Measurements from ENCODE around the gene DUSP15. TPM values are rescaled to one million over a fixed set of nuclear protein-coding genes. Genes with fewer than 3 reads are reported as not detected.

Gene DUSP15
- polyA plus RNA-seq, 4 donors: 1.4 to 10.2 (median 2.9) TPM; not detected in 1

DNA sequence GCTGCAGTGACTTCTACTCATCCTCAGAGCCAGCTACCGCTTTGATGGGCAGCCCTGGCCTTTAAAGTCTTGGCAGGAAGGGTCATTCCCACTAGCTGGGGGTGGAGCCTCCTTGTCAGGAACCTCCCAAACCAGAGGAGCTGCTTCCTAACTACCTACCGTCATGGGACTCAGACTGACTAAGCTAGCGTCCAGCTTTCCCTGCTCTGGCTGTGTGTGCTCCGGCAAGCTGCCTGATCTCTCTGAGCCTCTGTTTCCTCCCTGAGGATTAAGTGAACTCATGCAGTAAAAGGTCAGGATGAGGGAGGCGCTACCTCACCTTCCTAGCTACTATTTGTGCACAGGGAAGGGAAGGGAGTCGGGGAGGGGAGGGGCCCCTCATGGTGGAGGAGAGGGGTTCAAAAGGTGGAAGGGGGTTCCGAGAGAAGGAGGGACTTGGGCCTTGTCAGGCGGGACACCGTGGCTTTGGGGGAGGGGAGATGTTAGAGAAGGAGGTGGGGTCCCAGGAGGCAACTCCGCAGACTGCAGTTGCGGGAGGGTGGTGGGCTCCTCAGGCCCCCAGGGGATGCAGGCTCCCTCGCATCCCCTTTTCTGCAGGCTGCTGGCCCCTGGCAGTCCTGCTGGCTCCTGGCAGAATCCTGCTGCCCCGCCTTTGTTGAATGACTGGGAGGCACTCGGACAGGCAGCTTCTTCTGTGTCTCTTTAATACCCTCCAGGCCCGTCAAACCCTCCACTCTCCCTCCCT lies 9.8 kb downstream of the DUSP15 start:
- peaks cover 0 to 26% (median 0%) of the 10 kb centered on the region in 3 donors for H3K4me1 ChIP-seq (ENCODE audit: control insufficient read depth in 3 of 3, insufficient read depth in 2 of 3, low read depth in 1 of 3, low read length in 2 of 3)
- peaks cover 0 to 17% (median 0%) of the 10 kb centered on the region in 3 donors for H3K36me3 ChIP-seq (ENCODE audit: control insufficient read depth in 3 of 3, insufficient read depth in 2 of 3, low read depth in 1 of 3, low read length in 3 of 3)
- H3K9me3 ChIP-seq (ENCODE audit: control insufficient read depth in 2 of 2, insufficient read depth in 1 of 2, low read depth in 1 of 2, low read length in 1 of 2): no peaks in the 10 kb centered on the region
- no peak overlapping the region for H3K27ac ChIP-seq (ENCODE audit: low read depth in 1 of 3, low read length in 2 of 3)
- peaks cover 0 to 12% (median 4%) of the 10 kb centered on the region in 3 donors for H3K27me3 ChIP-seq (ENCODE audit: control insufficient read depth in 3 of 3, insufficient read depth in 3 of 3, low read length in 3 of 3)
- 10 to 15% (median 15%) methylated on average over 9 to 15 of the region's 15 CpGs for WGBS, 3 donors
- no peak for FAIRE-seq
- peak in 1 of 2 donors; percentile 18 for DNase-seq
- peak overlapping the region in 2 of 3 donors; percentile 37 to 57 for H3K4me3 ChIP-seq (ENCODE audit: low read depth in 1 of 3, low read length in 3 of 3)

DNA sequence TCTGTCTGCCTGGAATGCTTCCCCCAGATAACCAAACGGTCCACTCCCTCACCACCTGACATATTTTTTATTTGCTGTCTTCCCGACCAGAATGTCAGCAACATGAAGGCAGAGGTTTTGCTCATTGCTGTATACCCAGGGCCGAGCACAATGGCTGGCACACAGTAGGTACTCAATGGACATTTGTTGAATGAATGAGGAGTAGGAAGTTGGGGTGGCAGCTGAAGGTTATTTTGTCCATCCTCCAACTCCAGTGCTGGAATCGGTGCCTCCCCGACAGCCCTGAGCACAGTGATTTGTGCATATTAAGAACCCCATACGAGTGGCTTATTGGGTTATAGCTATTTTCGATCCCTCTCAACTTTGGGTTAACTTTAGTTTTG lies 10.3 kb downstream of the DUSP15 start:
- H3K27me3 ChIP-seq (ENCODE audit: control insufficient read depth in 3 of 3, insufficient read depth in 3 of 3, low read length in 3 of 3): peaks cover 0 to 12% (median 4%) of the 10 kb centered on the region in 3 donors
- FAIRE-seq: no peak
- H3K36me3 ChIP-seq (ENCODE audit: control insufficient read depth in 3 of 3, insufficient read depth in 2 of 3, low read depth in 1 of 3, low read length in 3 of 3): peaks cover 0 to 15% (median 0%) of the 10 kb centered on the region in 3 donors
- H3K9me3 ChIP-seq (ENCODE audit: control insufficient read depth in 2 of 2, insufficient read depth in 1 of 2, low read depth in 1 of 2, low read length in 1 of 2): no peaks in the 10 kb centered on the region
- no peak overlapping the region for H3K27ac ChIP-seq (ENCODE audit: low read depth in 1 of 3, low read length in 2 of 3)
- 41 to 60% (median 57%) methylated on average over 7 of the region's 7 CpGs for WGBS, 3 donors
- DNase-seq: no peak
- H3K4me3 ChIP-seq (ENCODE audit: low read depth in 1 of 3, low read length in 3 of 3): no peak overlapping the region
- H3K4me1 ChIP-seq (ENCODE audit: control insufficient read depth in 3 of 3, insufficient read depth in 2 of 3, low read depth in 1 of 3, low read length in 2 of 3): peaks cover 0 to 26% (median 0%) of the 10 kb centered on the region in 3 donors

DNA sequence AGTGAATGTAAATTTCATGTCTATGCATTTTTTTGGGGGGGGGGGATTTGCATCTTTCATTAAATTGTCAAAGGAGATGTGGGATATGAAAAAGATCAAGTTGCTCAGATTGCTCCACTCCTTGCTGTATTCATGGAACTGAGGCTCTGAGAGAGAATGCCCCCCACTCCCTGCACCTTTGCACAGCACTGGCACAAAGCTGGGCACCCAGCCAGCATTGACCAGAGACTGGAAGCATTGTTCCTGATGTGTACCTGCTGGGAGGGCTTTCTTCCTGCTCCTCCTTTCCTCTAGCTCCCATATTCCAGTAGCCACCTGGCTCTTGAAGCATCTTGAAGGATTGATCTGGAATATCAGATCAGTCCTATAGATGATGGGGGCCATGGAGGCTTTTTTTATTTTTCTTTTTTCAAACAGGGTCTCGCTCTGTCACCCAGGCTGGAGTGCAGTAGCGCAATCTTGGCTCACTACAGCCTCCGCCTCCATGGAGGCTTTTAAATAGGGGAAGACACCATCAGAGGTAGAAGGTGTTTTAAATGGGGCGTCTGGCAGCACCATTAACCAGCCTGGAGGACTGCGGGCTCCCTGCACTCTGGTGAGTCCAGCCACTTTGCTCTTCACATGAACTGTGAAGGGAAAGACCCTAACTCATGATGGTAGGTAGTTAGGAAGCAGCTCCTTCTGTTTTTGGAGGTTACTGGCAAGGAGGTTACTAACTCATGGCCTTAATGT lies 10.9 kb downstream of the DUSP15 start:
- 91 to 96% (median 91%) methylated on average over 5 of the region's 5 CpGs for WGBS, 3 donors
- no peak overlapping the region for H3K4me3 ChIP-seq (ENCODE audit: low read depth in 1 of 3, low read length in 3 of 3)
- peaks cover 0 to 12% (median 4%) of the 10 kb centered on the region in 3 donors for H3K27me3 ChIP-seq (ENCODE audit: control insufficient read depth in 3 of 3, insufficient read depth in 3 of 3, low read length in 3 of 3)
- peaks cover 0 to 26% (median 0%) of the 10 kb centered on the region in 3 donors for H3K4me1 ChIP-seq (ENCODE audit: control insufficient read depth in 3 of 3, insufficient read depth in 2 of 3, low read depth in 1 of 3, low read length in 2 of 3)
- H3K36me3 ChIP-seq (ENCODE audit: control insufficient read depth in 3 of 3, insufficient read depth in 2 of 3, low read depth in 1 of 3, low read length in 3 of 3): peaks cover 0 to 11% (median 0%) of the 10 kb centered on the region in 3 donors
- FAIRE-seq (no peak), DNase-seq (no peak)
- H3K9me3 ChIP-seq (ENCODE audit: control insufficient read depth in 2 of 2, insufficient read depth in 1 of 2, low read depth in 1 of 2, low read length in 1 of 2): no peaks in the 10 kb centered on the region
- H3K27ac ChIP-seq (ENCODE audit: low read depth in 1 of 3, low read length in 2 of 3): no peak overlapping the region

GRCh38 chr20:31858760-31859083 lies 11.6 kb downstream of the DUSP15 start:
- DNase-seq (no peak), FAIRE-seq (no peak)
- H3K4me1 ChIP-seq (ENCODE audit: control insufficient read depth in 3 of 3, insufficient read depth in 2 of 3, low read depth in 1 of 3, low read length in 2 of 3): peaks cover 0 to 26% (median 0%) of the 10 kb centered on the region in 3 donors
- H3K27me3 ChIP-seq (ENCODE audit: control insufficient read depth in 3 of 3, insufficient read depth in 3 of 3, low read length in 3 of 3): peaks cover 0 to 12% (median 4%) of the 10 kb centered on the region in 3 donors
- H3K9me3 ChIP-seq (ENCODE audit: control insufficient read depth in 2 of 2, insufficient read depth in 1 of 2, low read depth in 1 of 2, low read length in 1 of 2): no peaks in the 10 kb centered on the region
- H3K36me3 ChIP-seq (ENCODE audit: control insufficient read depth in 3 of 3, insufficient read depth in 2 of 3, low read depth in 1 of 3, low read length in 3 of 3): peaks cover 0 to 5% (median 0%) of the 10 kb centered on the region in 3 donors
- no peak overlapping the region for H3K27ac ChIP-seq (ENCODE audit: low read depth in 1 of 3, low read length in 2 of 3)
- H3K4me3 ChIP-seq (ENCODE audit: low read depth in 1 of 3, low read length in 3 of 3): no peak overlapping the region
- 13 to 20% (median 18%) methylated on average over 3 of the region's 3 CpGs for WGBS, 3 donors

GRCh38 chr20:31857861-31858759 lies 12.2 kb downstream of the DUSP15 start:
- peaks cover 0 to 12% (median 4%) of the 10 kb centered on the region in 3 donors for H3K27me3 ChIP-seq (ENCODE audit: control insufficient read depth in 3 of 3, insufficient read depth in 3 of 3, low read length in 3 of 3)
- no peaks in the 10 kb centered on the region for H3K36me3 ChIP-seq (ENCODE audit: control insufficient read depth in 3 of 3, insufficient read depth in 2 of 3, low read depth in 1 of 3, low read length in 3 of 3)
- 55 to 64% (median 62%) methylated on average over 15 of the region's 15 CpGs for WGBS, 3 donors
- no peak overlapping the region for H3K4me3 ChIP-seq (ENCODE audit: low read depth in 1 of 3, low read length in 3 of 3)
- H3K27ac ChIP-seq (ENCODE audit: low read depth in 1 of 3, low read length in 2 of 3): no peak overlapping the region
- H3K4me1 ChIP-seq (ENCODE audit: control insufficient read depth in 3 of 3, insufficient read depth in 2 of 3, low read depth in 1 of 3, low read length in 2 of 3): peaks cover 0 to 26% (median 0%) of the 10 kb centered on the region in 3 donors
- DNase-seq: peak in 1 of 2 donors; percentile 28
- FAIRE-seq: no peak
- H3K9me3 ChIP-seq (ENCODE audit: control insufficient read depth in 2 of 2, insufficient read depth in 1 of 2, low read depth in 1 of 2, low read length in 1 of 2): no peaks in the 10 kb centered on the region

DNA sequence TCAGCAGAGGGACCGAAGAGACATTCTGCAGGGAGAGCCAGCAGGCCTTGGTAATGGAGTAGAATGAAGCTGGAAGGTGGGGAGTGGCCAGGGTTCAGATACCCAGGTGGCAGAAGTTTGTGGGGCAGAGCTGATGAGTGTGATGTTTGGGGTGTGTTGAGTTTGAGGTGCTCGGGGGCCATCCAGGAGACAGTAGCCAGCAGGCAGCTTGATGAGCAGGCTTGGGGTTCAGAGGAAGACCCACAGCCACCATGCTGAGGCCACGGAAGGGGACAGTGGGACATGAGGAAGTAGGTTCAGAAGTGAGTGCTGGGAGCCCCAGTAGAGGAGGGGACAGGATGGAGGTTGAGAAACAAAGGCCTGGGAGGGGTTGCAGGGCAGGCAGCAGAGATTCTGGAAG lies 13.8 kb downstream of the DUSP15 start:
- H3K27me3 ChIP-seq (ENCODE audit: control insufficient read depth in 3 of 3, insufficient read depth in 3 of 3, low read length in 3 of 3): peaks cover 0 to 12% (median 4%) of the 10 kb centered on the region in 3 donors
- no peak overlapping the region for H3K27ac ChIP-seq (ENCODE audit: low read depth in 1 of 3, low read length in 2 of 3)
- H3K36me3 ChIP-seq (ENCODE audit: control insufficient read depth in 3 of 3, insufficient read depth in 2 of 3, low read depth in 1 of 3, low read length in 3 of 3): no peaks in the 10 kb centered on the region
- peaks cover 0 to 19% (median 0%) of the 10 kb centered on the region in 3 donors for H3K4me1 ChIP-seq (ENCODE audit: control insufficient read depth in 3 of 3, insufficient read depth in 2 of 3, low read depth in 1 of 3, low read length in 2 of 3)
- no peak overlapping the region for H3K4me3 ChIP-seq (ENCODE audit: low read depth in 1 of 3, low read length in 3 of 3)
- no peak for FAIRE-seq
- no peak for DNase-seq
- H3K9me3 ChIP-seq (ENCODE audit: control insufficient read depth in 2 of 2, insufficient read depth in 1 of 2, low read depth in 1 of 2, low read length in 1 of 2): no peaks in the 10 kb centered on the region
- 68 to 84% (median 73%) methylated on average over 3 of the region's 3 CpGs for WGBS, 3 donors

- no peaks in the 10 kb centered on the region for H3K9me3 ChIP-seq (ENCODE audit: control insufficient read depth in 2 of 2, insufficient read depth in 1 of 2, low read depth in 1 of 2, low read length in 1 of 2)
- H3K27me3 ChIP-seq (ENCODE audit: control insufficient read depth in 3 of 3, insufficient read depth in 3 of 3, low read length in 3 of 3): peaks cover 0 to 23% (median 5%) of the 10 kb centered on the region in 3 donors
- no peak for DNase-seq
- 61 to 82% (median 70%) methylated on average over 7 of the region's 7 CpGs for WGBS, 3 donors
- H3K4me3 ChIP-seq (ENCODE audit: low read depth in 1 of 3, low read length in 3 of 3): no peak overlapping the region
- no peaks in the 10 kb centered on the region for H3K36me3 ChIP-seq (ENCODE audit: control insufficient read depth in 3 of 3, insufficient read depth in 2 of 3, low read depth in 1 of 3, low read length in 3 of 3)
- H3K4me1 ChIP-seq (ENCODE audit: control insufficient read depth in 3 of 3, insufficient read depth in 2 of 3, low read depth in 1 of 3, low read length in 2 of 3): peaks cover 0 to 10% (median 0%) of the 10 kb centered on the region in 3 donors
- FAIRE-seq: no peak
- no peak overlapping the region for H3K27ac ChIP-seq (ENCODE audit: low read depth in 1 of 3, low read length in 2 of 3)
Observed at GRCh38 chr20:31853481-31853880, 16.8 kb downstream of the DUSP15 start.
